SU-DHL-6 (cell line): ENCODE data around the gene MOG.
A peak's percentile ranks its signal among the peaks of the same experiment; 100 is the strongest.

Source experiments
- H2AFZ ChIP-seq: fragments of 200-600 bp; sonication (generic); 2 replicates; pipeline ENCODE4 v1.6.1; 2014; ENCODE audit warnings: low read depth, mild to moderate bottlenecking, moderate library complexity, mixed read lengths, antibody characterized with exemption, low read length; ENCODE audit not compliant: severe bottlenecking
- H3F3A ChIP-seq: fragments of 200-600 bp; shearing (Covaris generic); 2 replicates; pipeline ENCODE4 v1.6.0; 2016; ENCODE audit warnings: antibody characterized with exemption, mild to moderate bottlenecking; ENCODE audit not compliant: insufficient read depth
- H3K27ac ChIP-seq: fragments of 200-600 bp; sonication (generic); 2 replicates; pipeline ENCODE4 v1.5.1; 2016; ENCODE audit warnings: low read depth, mild to moderate bottlenecking, low read length, moderate library complexity, mixed read lengths
- H3K27me3 ChIP-seq: fragments of 200-600 bp; sonication (generic), shearing (Covaris generic); 2 replicates; pipeline ENCODE4 v1.6.0; 2014; ENCODE audit warnings: mild to moderate bottlenecking, low read length
- H3K36me3 ChIP-seq: fragments of 200-600 bp; sonication (generic); 2 replicates; pipeline ENCODE4 v1.6.1; 2014; ENCODE audit warnings: mild to moderate bottlenecking, low read length, mixed read lengths
- H3K4me2 ChIP-seq: fragments of 300-600, 200-600 bp; shearing (Covaris generic), sonication (generic); 2 replicates; pipeline ENCODE4 v1.6.0; 2014; ENCODE audit warnings: low read length, low read depth, mild to moderate bottlenecking; ENCODE audit not compliant: poor library complexity, severe bottlenecking
- H3K4me3 ChIP-seq: fragments of 200-600 bp; sonication (generic); 2 replicates; pipeline ENCODE4 v1.5.1; 2014; ENCODE audit warnings: antibody characterized with exemption, low read length, mild to moderate bottlenecking, mixed read lengths; ENCODE audit not compliant: insufficient read depth, poor library complexity, severe bottlenecking
- H3K79me2 ChIP-seq: fragments of 200-600 bp; sonication (generic); 2 replicates; pipeline ENCODE4 v1.6.1; 2014; ENCODE audit warnings: mild to moderate bottlenecking, low read length, moderate library complexity; ENCODE audit not compliant: insufficient read depth
- H3K9ac ChIP-seq: fragments of 200-600 bp; sonication (generic); 2 replicates; pipeline ENCODE4 v1.7.0; 2014; ENCODE audit warnings: mild to moderate bottlenecking, low read length
- H3K9me2 ChIP-seq: fragments of 200-600 bp; sonication (generic); replicated peaks from 2 replicates; pipeline ENCODE4 v1.6.1; 2014; ENCODE audit warnings: low read length; ENCODE audit not compliant: insufficient read depth
- H3K9me3 ChIP-seq: fragments of 200-600 bp; sonication (generic); 2 replicates; pipeline ENCODE4 v1.6.1; 2014; ENCODE audit warnings: low read length, mixed read lengths; ENCODE audit not compliant: insufficient read depth
- H4K20me1 ChIP-seq: fragments of 200-600 bp; sonication (generic); 2 replicates; pipeline ENCODE4 v1.6.1; 2014; ENCODE audit warnings: low read depth, mild to moderate bottlenecking, antibody characterized with exemption, low read length, moderate library complexity, mixed read lengths
- CTCF ChIP-seq: fragments of 200-600 bp; sonication (generic); IDR thresholded peaks from one replicate; pipeline ENCODE4 v1.5.1; 2017; ENCODE audit warnings: antibody characterized with exemption, mild to moderate bottlenecking, low read length, moderate library complexity; ENCODE audit not compliant: insufficient read depth, poor library complexity, severe bottlenecking
- EZH2phosphoT487 ChIP-seq: fragments of 200-600 bp; sonication (generic), shearing (Covaris generic); conservative IDR thresholded peaks from 2 replicates; pipeline ENCODE4 v1.6.1; 2018; ENCODE audit warnings: mild to moderate bottlenecking, antibody characterized with exemption, low read length, moderate library complexity, mixed read lengths

Gene MOG

GRCh38 chr6:29637247-29637646, 19.6 kb upstream of the MOG start:
- Histone ChIP-seq H3K4me3 (no peak overlapping the region), H3K9ac (no peak overlapping the region), H3K36me3 (no peaks in the 10 kb centered on the region), H3K79me2 (no peaks in the 10 kb centered on the region), H3K27ac (no peak overlapping the region), H2AFZ (no peak overlapping the region), H4K20me1 (no peaks in the 10 kb centered on the region), H3K9me3 (no peaks in the 10 kb centered on the region), H3K4me2 (no peak overlapping the region), H3F3A (peaks cover 14% of the 10 kb centered on the region), H3K9me2 (no peaks in the 10 kb centered on the region), H3K27me3 (no peaks in the 10 kb centered on the region)
- TF ChIP-seq CTCF (no peak), EZH2phosphoT487 (no peak)

GRCh38 chr6:29641430-29642148, 15.3 kb upstream of the MOG start:
- TF ChIP-seq CTCF (no peak), EZH2phosphoT487 (no peak)
- H3K79me2 ChIP-seq, result no peaks in the 10 kb centered on the region
- no peak overlapping the region for H3K9ac ChIP-seq
- no peaks in the 10 kb centered on the region for H3F3A ChIP-seq
- no peaks in the 10 kb centered on the region for H3K27me3 ChIP-seq
- H3K36me3 ChIP-seq, result no peaks in the 10 kb centered on the region
- H4K20me1 ChIP-seq, result no peaks in the 10 kb centered on the region
- H3K4me3 ChIP-seq, result no peak overlapping the region
- no peaks in the 10 kb centered on the region for H3K9me2 ChIP-seq
- H3K9me3 ChIP-seq, result no peaks in the 10 kb centered on the region
- H3K27ac ChIP-seq, result no peak overlapping the region
- no peak overlapping the region for H2AFZ ChIP-seq
- H3K4me2 ChIP-seq, result no peak overlapping the region

- Histone ChIP-seq H3K27me3 (no peaks in the 10 kb centered on the region), H3K27ac (no peak overlapping the region), H3F3A (peaks cover 3% of the 10 kb centered on the region; the same call in 1 of the 2 replicates), H3K9me2 (no peaks in the 10 kb centered on the region), H3K36me3 (no peaks in the 10 kb centered on the region), H3K9ac (no peak overlapping the region), H3K9me3 (no peaks in the 10 kb centered on the region), H3K4me3 (no peak overlapping the region), H3K79me2 (no peaks in the 10 kb centered on the region), H2AFZ (no peak overlapping the region), H4K20me1 (no peaks in the 10 kb centered on the region), H3K4me2 (no peak overlapping the region)
- TF ChIP-seq CTCF (peak; percentile 54), EZH2phosphoT487 (no peak)
Observed at GRCh38 chr6:29647927-29648642, 8.8 kb upstream of the MOG start.
